ENCODE results near the gene RAD51B. TPM values are rescaled to one million over a fixed set of nuclear protein-coding genes. Genes with fewer than 3 reads are reported as not detected.

The RAD51B gene
- total RNA-seq, 4 donors from 2014 or later, result 12.6 to 26.4 (median 16.7) TPM

- 65 to 75% methylated on average over 3 of the region's 3 CpGs for WGBS, 2 donors
- no peaks in the 10 kb centered on the region for H3K27me3 ChIP-seq
- DNase-seq (ENCODE audit: low spot score in 2 of 2), result no peak
- H3K9me3 ChIP-seq, result no peaks in the 10 kb centered on the region
- TF ChIP-seq CTCF (IDR thresholded peaks at IDR 0.05), result no peak
- TF ChIP-seq EP300 (IDR thresholded peaks at IDR 0.05), result peak in 1 of 2 donors; percentile 18
- H3K4me1 ChIP-seq, result peaks cover 0 to 37% (median 4%) of the 10 kb centered on the region in 4 donors
- H3K27ac ChIP-seq, result peak overlapping the region in 2 of 4 donors; percentile 68 to 74
- H3K36me3 ChIP-seq, result no peaks in the 10 kb centered on the region
- H3K4me3 ChIP-seq, result no peak overlapping the region
These were observed 647.0 kb downstream of the RAD51B start for GRCh38 chr14:68466491-68466977.

GRCh38 chr14:68467425-68467824 is 647.8 kb downstream of the RAD51B start:
- Histone ChIP-seq H3K4me3 (no peak overlapping the region), H3K27me3 (no peaks in the 10 kb centered on the region), H3K4me1 (peaks cover 0 to 37% (median 4%) of the 10 kb centered on the region in 4 donors), H3K27ac (peak overlapping the region in 1 of 4 donors; percentile 68), H3K9me3 (no peaks in the 10 kb centered on the region), H3K36me3 (no peaks in the 10 kb centered on the region)
- no peak for DNase-seq (ENCODE audit: low spot score in 2 of 2)
- 92 to 96% methylated on average over 4 of the region's 4 CpGs for WGBS, 2 donors
- TF ChIP-seq CTCF (IDR thresholded peaks at IDR 0.05) (no peak), EP300 (IDR thresholded peaks at IDR 0.05) (no peak), POLR2A (IDR thresholded peaks at IDR 0.05) (no peak)

GRCh38 chr14:68468437-68469207 is 649.0 kb downstream of the RAD51B start:
- Histone ChIP-seq H3K4me1 (peaks cover 0 to 37% (median 4%) of the 10 kb centered on the region in 4 donors), H3K27me3 (no peaks in the 10 kb centered on the region), H3K27ac (no peak overlapping the region), H3K4me3 (no peak overlapping the region), H3K36me3 (no peaks in the 10 kb centered on the region), H3K9me3 (no peaks in the 10 kb centered on the region)
- 88 to 95% methylated on average over 5 of the region's 5 CpGs for WGBS, 2 donors
- TF ChIP-seq EP300 (IDR thresholded peaks at IDR 0.05) (no peak), POLR2A (IDR thresholded peaks at IDR 0.05) (no peak), CTCF (IDR thresholded peaks at IDR 0.05) (no peak)
- no peak for DNase-seq (ENCODE audit: low spot score in 2 of 2)

DNA sequence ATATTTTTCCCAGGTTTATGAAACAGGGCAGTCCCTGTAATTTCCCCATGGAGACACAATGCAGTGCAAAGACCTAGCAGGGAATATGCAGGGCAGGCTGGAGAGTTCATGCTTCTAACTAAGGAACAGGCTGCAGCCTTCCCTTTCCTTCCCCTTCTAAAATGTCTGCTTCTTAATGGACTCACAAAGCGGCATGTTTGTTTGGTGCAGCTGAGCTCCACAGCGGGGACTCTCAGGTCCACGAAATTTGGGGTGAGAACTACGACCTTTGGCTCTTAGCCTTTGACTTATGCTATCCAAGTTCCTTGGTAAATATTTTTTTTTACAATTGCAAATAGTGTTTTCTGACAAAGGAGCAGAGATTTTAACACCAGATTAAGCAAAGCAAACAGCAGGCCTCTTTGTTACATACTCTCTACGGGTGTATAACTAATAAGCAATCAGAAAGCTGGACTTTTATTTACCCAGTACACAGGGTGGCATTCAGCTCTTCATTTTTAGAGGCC is 649.7 kb downstream of the RAD51B start:
- WGBS, 2 donors, result 55 to 58% methylated on average over 5 of the region's 5 CpGs
- Histone ChIP-seq H3K27me3 (no peaks in the 10 kb centered on the region), H3K4me3 (no peak overlapping the region), H3K36me3 (no peaks in the 10 kb centered on the region), H3K9me3 (no peaks in the 10 kb centered on the region), H3K27ac (no peak overlapping the region), H3K4me1 (peaks cover 0 to 37% (median 4%) of the 10 kb centered on the region in 4 donors)
- no peak for DNase-seq (ENCODE audit: low spot score in 2 of 2)
- no peak for TF ChIP-seq CTCF (IDR thresholded peaks at IDR 0.05)
- no peak for TF ChIP-seq EP300 (IDR thresholded peaks at IDR 0.05)
- no peak for TF ChIP-seq POLR2A (IDR thresholded peaks at IDR 0.05)

DNA sequence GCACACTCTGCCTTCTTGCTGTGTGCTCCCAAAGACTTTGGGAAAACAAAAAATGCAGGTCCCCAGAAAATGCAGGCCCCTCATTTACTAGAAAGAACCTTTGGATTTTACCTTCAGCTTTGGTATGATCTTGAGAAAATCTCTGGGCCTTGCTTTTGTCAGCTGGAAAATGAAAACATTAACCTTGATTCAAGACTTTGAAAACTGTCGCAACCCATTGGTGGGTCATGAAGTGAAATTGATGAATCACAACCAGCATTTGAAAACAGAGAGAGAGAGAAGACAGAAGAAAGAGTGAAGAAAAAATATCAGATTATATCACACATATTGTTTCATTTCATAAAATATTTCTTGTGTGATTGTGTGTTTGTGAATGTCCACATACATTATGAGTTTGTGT is 650.8 kb downstream of the RAD51B start:
- Histone ChIP-seq H3K27ac (no peak overlapping the region), H3K4me1 (peaks cover 0 to 34% (median 4%) of the 10 kb centered on the region in 4 donors), H3K9me3 (no peaks in the 10 kb centered on the region), H3K36me3 (no peaks in the 10 kb centered on the region), H3K4me3 (no peak overlapping the region), H3K27me3 (no peaks in the 10 kb centered on the region)
- TF ChIP-seq CTCF (IDR thresholded peaks at IDR 0.05) (no peak), POLR2A (IDR thresholded peaks at IDR 0.05) (no peak), EP300 (IDR thresholded peaks at IDR 0.05) (no peak)
- no peak for DNase-seq (ENCODE audit: low spot score in 2 of 2)
- 97 to 98% methylated on average over 1 of the region's 1 CpG for WGBS, 2 donors

Measured in tibial nerve (tissue), 4 donors.